HepG2 (cell line): ENCODE data around the gene NOP56. TPM values are rescaled to one million over a fixed set of nuclear protein-coding genes. Genes with fewer than 3 reads are reported as not detected.
A peak's percentile ranks its signal among the peaks of the same experiment; 100 is the strongest.

ENCODE experiments used
- ATAC-seq: fragments of 200-7000 bp; cut with Tn5 transposase; 3 replicates; pipeline ENCODE4 v1.9.1; 2020; ENCODE audit warnings: mild to moderate bottlenecking, moderate library complexity
- BruUV-seq: library from RNA; stranded (reverse); fragments of 400-500 nt; replicated peaks from 2 replicates; lab custom pipeline; 2021; lab: Mats Ljungman, UMichigan
- CTCF ChIA-PET: fragments of 300-600 bp; formaldehyde crosslinking; extraction: SDS; loops from one replicate; lab custom pipeline; 2021; ENCODE audit warnings: low total read pairs, inconsistent platforms, low intra/inter-chr PET ratio; lab: Yijun Ruan, JAX
- POLR2A ChIA-PET: fragments of 350-600 bp; sonication (Branson Sonifier 250); formaldehyde crosslinking; loops from one replicate; lab custom pipeline; 2020; ENCODE audit warnings: antibody characterized with exemption, inconsistent platforms; lab: Yijun Ruan, JAX
- DNase-seq: peaks from one replicate; pipeline ENCODE4 v3.0.0-alpha.2; 2015; ENCODE audit warnings: low spot score
- FAIRE-seq: peaks from 3 replicates; lab custom pipeline; 2011; peaks lifted over from hg19 to GRCh38; lab: Jason Lieb, UNC
- H2AFZ ChIP-seq: one replicate; pipeline ENCODE4 v1.6.1; 2011; ENCODE audit warnings: low read length, inconsistent platforms
- H3K27ac ChIP-seq: fragments of 300-600 bp; 3 replicates; pipeline ENCODE4 v1.8.0; 2011; ENCODE audit warnings: mixed run types, mild to moderate bottlenecking, mixed read lengths, low read length, inconsistent platforms; ENCODE audit not compliant: insufficient read depth; ENCODE audit errors: extremely low read length
- H3K27me3 ChIP-seq, 2 experiments: fragments of 200-600 bp in 1 of 2; 2 replicates in 1 of 2; 3 replicates in 1 of 2; pipeline versions ENCODE4 v1.6.0 to v1.8.0; 2011; ENCODE audit warnings: low read length in 2 of 2, mild to moderate bottlenecking in 2 of 2, moderate library complexity in 2 of 2, inconsistent platforms in 1 of 2; ENCODE audit not compliant: insufficient read depth in 2 of 2, control insufficient read depth in 1 of 2
- H3K36me3 ChIP-seq, 2 experiments: fragments of 200-600 bp in 1 of 2; replicated peaks in 1 of 2; 2 replicates in 1 of 2; 3 replicates in 1 of 2; pipeline versions ENCODE4 v1.5.1 to v1.8.0; 2011; ENCODE audit warnings: low read length in 2 of 2, inconsistent platforms in 1 of 2; ENCODE audit not compliant: insufficient read depth in 2 of 2, control insufficient read depth in 1 of 2
- H3K4me1 ChIP-seq: 2 replicates; pipeline ENCODE4 v1.5.1; 2012; ENCODE audit warnings: low read length, inconsistent platforms; ENCODE audit not compliant: insufficient read depth
- H3K4me2 ChIP-seq: 2 replicates; pipeline ENCODE4 v1.6.0; 2011; ENCODE audit warnings: low read depth, low read length, inconsistent platforms
- H3K4me3 ChIP-seq, 3 experiments: fragments of 200-600 bp in 1 of 3; sonication (generic), shearing (Covaris generic) in 1 of 3; replicated peaks in 1 of 3; 2 replicates each; pipeline ENCODE4 v1.5.1; 2011 to 2016; ENCODE audit warnings: low read length in 3 of 3, inconsistent platforms in 2 of 3, low read depth in 2 of 3, mild to moderate bottlenecking in 2 of 3, control low read depth in 1 of 3, mixed read lengths in 1 of 3; ENCODE audit not compliant: insufficient read depth in 1 of 3
- H3K79me2 ChIP-seq: one replicate; pipeline ENCODE4 v1.6.1; 2011; ENCODE audit warnings: low read length, inconsistent platforms; ENCODE audit not compliant: insufficient read depth
- H3K9ac ChIP-seq: 2 replicates; pipeline ENCODE4 v1.6.0; 2011; ENCODE audit warnings: mild to moderate bottlenecking, low read depth, low read length, inconsistent platforms; ENCODE audit not compliant: insufficient read depth
- H3K9me3 ChIP-seq: 2 replicates; pipeline ENCODE4 v1.5.1; 2012; ENCODE audit warnings: mild to moderate bottlenecking, low read length
- H4K20me1 ChIP-seq: 2 replicates; pipeline ENCODE4 v1.6.0; 2011; ENCODE audit warnings: inconsistent platforms, mild to moderate bottlenecking, low read length, moderate library complexity; ENCODE audit not compliant: insufficient read depth
- KLF11 ChIP-seq: IDR thresholded peaks from 2 replicates; pipeline ENCODE4 v1.6.1; 2016; ENCODE audit warnings: missing compliant biosample characterization
- MAFF ChIP-seq: IDR thresholded peaks from 2 replicates; pipeline ENCODE4 v1.6.1; 2011; ENCODE audit warnings: low read depth, low read length, improper control_type of control experiment
- MAFK ChIP-seq, 2 experiments: IDR thresholded peaks in 1 of 2; conservative IDR thresholded peaks in 1 of 2; 2 replicates each; pipeline ENCODE4 v1.6.1; 2011; ENCODE audit warnings: improper control_type of control experiment in 2 of 2, low read length in 2 of 2
- RFXANK ChIP-seq: IDR thresholded peaks from 2 replicates; pipeline ENCODE4 v1.6.1; 2016
- SKIL ChIP-seq: sonication (generic); formaldehyde crosslinking; IDR thresholded peaks from 2 replicates; pipeline ENCODE4 v1.8.0; 2022; ENCODE audit warnings: missing genetic modification reagents, mild to moderate bottlenecking, moderate library complexity, borderline replicate concordance
- SRY ChIP-seq: sonication (generic); formaldehyde crosslinking; IDR thresholded peaks from 2 replicates; pipeline ENCODE4 v1.8.0; 2022; ENCODE audit warnings: mild to moderate bottlenecking, missing genetic modification reagents
- TP53 ChIP-seq: sonication (generic); formaldehyde crosslinking; conservative IDR thresholded peaks from 2 replicates; pipeline ENCODE4 v1.4.0; 2020; ENCODE audit warnings: missing genetic modification reagents
- ZBTB1 ChIP-seq: sonication (generic); formaldehyde crosslinking; IDR thresholded peaks from 2 replicates; pipeline ENCODE4 v1.4.0; 2020; ENCODE audit warnings: missing genetic modification reagents, borderline replicate concordance
- ZNF260 ChIP-seq: sonication (generic); formaldehyde crosslinking; IDR thresholded peaks from 2 replicates; pipeline ENCODE4 v1.4.0; 2020; ENCODE audit warnings: missing genetic modification reagents, low read depth, mild to moderate bottlenecking, borderline replicate concordance
- ZNF264 ChIP-seq: sonication (generic); formaldehyde crosslinking; IDR thresholded peaks from 2 replicates; pipeline ENCODE4 v1.4.0; 2020; ENCODE audit warnings: missing genetic modification reagents
- ZSCAN29 ChIP-seq: sonication (generic); formaldehyde crosslinking; conservative IDR thresholded peaks from 2 replicates; pipeline ENCODE4 v1.4.0; 2020; ENCODE audit warnings: mild to moderate bottlenecking, missing genetic modification reagents
- WGBS: methylation state at CpG from one replicate; pipeline ENCODE4 v1.1.6; 2017; ENCODE audit warnings: low lambda C conversion rate; 5-methylcytosine and 5-hydroxymethylcytosine counted together
- in situ Hi-C: cut with HindIII; loops from 2 replicates; pipeline ENCODE4 v1.10.0; 2017; ENCODE audit warnings: low pct_unique_long_range_greater_than_20kb; ENCODE audit not compliant: extremely low pct_ligation_motif_present
- intact Hi-C: fragments of 100-400 bp; cut with micrococcal nuclease; formaldehyde crosslinking; loops from one replicate; pipeline ENCODE4 v1.10.0; 2022; ENCODE audit not compliant: unreplicated experiment
- polyA plus RNA-seq, 8 experiments: library from polyadenylated mRNA; depleted of rRNA in 3 of 8; stranded (reverse) in 7 of 8; unstranded in 1 of 8; fragments of >200 nt; fragmentation: Illumina TruSeq in 4 of 8; extraction: Trizol in 4 of 8; gene quantifications; 2 replicates each; pipeline versions ENCODE4 v1.2.1 to v1.2.3, GENCODE V29; 2011 to 2016; ENCODE audit warnings: low read depth in 4 of 8, missing spikeins in 1 of 8, mixed read lengths in 1 of 8; ENCODE audit not compliant: insufficient read depth in 1 of 8
- total RNA-seq, 5 experiments: library from RNA; depleted of rRNA; stranded (reverse); fragments of >200 nt; fragmentation: Illumina TruSeq; extraction: Trizol; gene quantifications; 2 replicates each; pipeline ENCODE4 v1.2.3, GENCODE V29; 2016; ENCODE audit warnings: low read depth in 1 of 5

Gene NOP56
- total and polyA plus RNA-seq, 2 of the 13 experiments (the other 11 are each of a cell fraction or from before 2014, with no cell fraction given): 369 to 1,116 TPM

GRCh38 chr20:2618815-2619214 lies 33.6 kb upstream of the NOP56 start:
- FAIRE-seq (no peak), ATAC-seq (no peak), DNase-seq (no peak)
- no peaks in the 10 kb centered on the region for H3K79me2 ChIP-seq
- TF ChIP-seq ZBTB1 (CRISPR knock-in tag) (no peak), SKIL (CRISPR knock-in tag) (no peak), ZSCAN29 (CRISPR knock-in tag) (no peak), SRY (CRISPR knock-in tag) (no peak), KLF11 (CRISPR knock-in tag) (no peak), ZNF260 (no peak)
- ChIA-PET POLR2A (no interaction called here), CTCF (no interaction called here)
- no peaks in the 10 kb centered on the region for H3K9me3 ChIP-seq
- no peak overlapping the region for H3K27ac ChIP-seq
- no peak overlapping the region for H2AFZ ChIP-seq
- no peaks in the 10 kb centered on the region for H3K4me1 ChIP-seq
- BruUV-seq: no TSS peak
- no peak overlapping the region for H3K4me2 ChIP-seq
- peaks cover 2 to 40% of the 10 kb centered on the region in 2 experiments for H3K27me3 ChIP-seq
- H3K9ac ChIP-seq: no peak overlapping the region
- 30% methylated on average over 6 of the region's 6 CpGs for WGBS
- H3K4me3 ChIP-seq: no peak overlapping the region
- in situ Hi-C loops (no loop called here), intact Hi-C loops (no loop called here)
- no peaks in the 10 kb centered on the region for H3K36me3 ChIP-seq
- H4K20me1 ChIP-seq: no peaks in the 10 kb centered on the region

- no peaks in the 10 kb centered on the region for H3K79me2 ChIP-seq
- H3K4me3 ChIP-seq: no peak overlapping the region
- DNase-seq (no peak), ATAC-seq (no peak), FAIRE-seq (no peak)
- no peaks in the 10 kb centered on the region for H3K9me3 ChIP-seq
- CTCF ChIA-PET: no interaction called here
- POLR2A ChIA-PET: no interaction called here
- TF ChIP-seq TP53 (CRISPR knock-in tag): no peak
- TF ChIP-seq MAFF: peak; percentile 36; the same call in 1 of the 2 replicates
- peak; percentile 56 to 65 for TF ChIP-seq MAFK (conservative IDR thresholded peaks at IDR 0.05 in 1 of 2, IDR thresholded peaks at IDR 0.05 in 1 of 2; ENCODE audit: low read length in 2 of 2)
- no peak for TF ChIP-seq RFXANK (CRISPR knock-in tag)
- no peak for TF ChIP-seq ZNF264 (CRISPR knock-in tag)
- no peaks in the 10 kb centered on the region for H4K20me1 ChIP-seq
- intact Hi-C loops: no loop called here
- no peak overlapping the region for H3K27ac ChIP-seq
- H3K36me3 ChIP-seq: no peaks in the 10 kb centered on the region
- in situ Hi-C loops: no loop called here
- peaks cover 2 to 44% of the 10 kb centered on the region in 2 experiments for H3K27me3 ChIP-seq
- no TSS peak for BruUV-seq
- H2AFZ ChIP-seq: no peak overlapping the region
- WGBS: 2% methylated on average over 2 of the region's 2 CpGs
- H3K4me2 ChIP-seq: no peak overlapping the region
- no peaks in the 10 kb centered on the region for H3K4me1 ChIP-seq
- no peak overlapping the region for H3K9ac ChIP-seq
Observed at GRCh38 chr20:2619337-2619736, 33.1 kb upstream of the NOP56 start.
